ENCODE results near the gene TXNL4B. TPM values are rescaled to one million over a fixed set of nuclear protein-coding genes. Genes with fewer than 3 reads are reported as not detected.

TXNL4B gene
- total RNA-seq, 4 donors from 2014 or later, result 6.0 to 13.7 (median 10.0) TPM

- Histone ChIP-seq H3K27ac (no peak overlapping the region), H3K9me3 (no peaks in the 10 kb centered on the region), H3K4me1 (no peaks in the 10 kb centered on the region), H3K4me3 (no peak overlapping the region), H3K27me3 (no peaks in the 10 kb centered on the region), H3K36me3 (no peaks in the 10 kb centered on the region)
- ATAC-seq (no peak), DNase-seq (no peak)
- in situ Hi-C loops (cut with MboI; ENCODE audit: low sequenced_read_pairs in 4 of 4) (no loop called here), intact Hi-C loops (cut with DNase I; ENCODE audit: low total_unique reads) (no loop called here)
- TF ChIP-seq, protein P1, sequence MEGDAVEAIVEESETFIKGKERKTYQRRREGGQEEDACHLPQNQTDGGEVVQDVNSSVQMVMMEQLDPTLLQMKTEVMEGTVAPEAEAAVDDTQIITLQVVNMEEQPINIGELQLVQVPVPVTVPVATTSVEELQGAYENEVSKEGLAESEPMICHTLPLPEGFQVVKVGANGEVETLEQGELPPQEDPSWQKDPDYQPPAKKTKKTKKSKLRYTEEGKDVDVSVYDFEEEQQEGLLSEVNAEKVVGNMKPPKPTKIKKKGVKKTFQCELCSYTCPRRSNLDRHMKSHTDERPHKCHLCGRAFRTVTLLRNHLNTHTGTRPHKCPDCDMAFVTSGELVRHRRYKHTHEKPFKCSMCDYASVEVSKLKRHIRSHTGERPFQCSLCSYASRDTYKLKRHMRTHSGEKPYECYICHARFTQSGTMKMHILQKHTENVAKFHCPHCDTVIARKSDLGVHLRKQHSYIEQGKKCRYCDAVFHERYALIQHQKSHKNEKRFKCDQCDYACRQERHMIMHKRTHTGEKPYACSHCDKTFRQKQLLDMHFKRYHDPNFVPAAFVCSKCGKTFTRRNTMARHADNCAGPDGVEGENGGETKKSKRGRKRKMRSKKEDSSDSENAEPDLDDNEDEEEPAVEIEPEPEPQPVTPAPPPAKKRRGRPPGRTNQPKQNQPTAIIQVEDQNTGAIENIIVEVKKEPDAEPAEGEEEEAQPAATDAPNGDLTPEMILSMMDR (IDR thresholded peaks at IDR 0.05 in 4 of 5, conservative IDR thresholded peaks at IDR 0.05 in 1 of 5), result no peak
- no peak for TF ChIP-seq POLR2A (IDR thresholded peaks at IDR 0.05)
These were observed 28.9 kb upstream of the TXNL4B start for GRCh38 chr16:72122308-72122707.

DNA sequence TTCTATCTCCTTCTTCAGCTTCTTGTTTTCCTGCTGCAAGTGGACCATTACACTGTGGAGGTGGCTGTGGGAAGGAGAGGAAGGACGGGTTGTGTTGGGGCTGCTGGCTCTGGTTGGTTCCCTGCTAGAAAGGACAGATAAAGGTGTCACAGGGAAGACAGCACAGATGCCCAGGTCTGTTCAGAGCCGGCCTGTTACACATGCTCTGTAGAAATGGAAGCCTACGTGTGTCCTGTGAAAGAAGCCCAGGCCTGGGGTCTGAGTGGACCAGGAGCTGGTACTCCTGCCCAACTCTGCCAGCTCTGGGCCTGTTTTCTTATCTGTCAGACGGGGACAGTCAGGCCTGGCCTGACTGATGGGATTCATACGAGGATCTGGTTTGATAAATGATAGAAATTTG, 26.6 kb upstream of the TXNL4B start:
- no peak for DNase-seq
- no peak for ATAC-seq
- Histone ChIP-seq H3K36me3 (no peaks in the 10 kb centered on the region), H3K27me3 (no peaks in the 10 kb centered on the region), H3K9me3 (no peaks in the 10 kb centered on the region), H3K27ac (no peak overlapping the region), H3K4me3 (no peak overlapping the region), H3K4me1 (no peaks in the 10 kb centered on the region)
- in situ Hi-C loops (cut with MboI; ENCODE audit: low sequenced_read_pairs in 4 of 4), result no loop called here
- intact Hi-C loops (cut with DNase I; ENCODE audit: low total_unique reads), result no loop called here
- TF ChIP-seq, protein P1 (IDR thresholded peaks at IDR 0.05 in 4 of 5, conservative IDR thresholded peaks at IDR 0.05 in 1 of 5), result no peak
- no peak for TF ChIP-seq POLR2A (IDR thresholded peaks at IDR 0.05)

DNA sequence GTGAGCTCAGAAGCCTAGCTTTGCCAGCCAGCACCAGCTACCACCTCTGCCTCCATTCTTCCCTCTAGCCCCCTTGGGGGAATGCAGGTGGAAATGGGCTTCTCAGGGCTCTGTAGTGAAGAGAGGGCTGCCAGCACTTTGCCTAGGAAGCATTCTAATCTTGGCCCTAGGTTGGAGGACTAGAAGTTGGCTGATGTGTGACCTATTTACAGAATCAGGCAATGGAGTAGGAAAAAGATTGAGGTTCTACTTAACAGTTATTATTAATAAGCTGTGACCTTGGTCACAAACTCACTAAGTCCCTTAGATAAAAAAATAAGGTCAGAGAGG, 20.2 kb upstream of the TXNL4B start:
- H3K36me3 ChIP-seq, result peaks cover 0 to 44% of the 10 kb centered on the region in 2 donors
- intact Hi-C loops (cut with DNase I; ENCODE audit: low total_unique reads), result no loop called here
- no peaks in the 10 kb centered on the region for H3K9me3 ChIP-seq
- no peak for TF ChIP-seq POLR2A (IDR thresholded peaks at IDR 0.05)
- TF ChIP-seq, protein P1 (IDR thresholded peaks at IDR 0.05 in 4 of 5, conservative IDR thresholded peaks at IDR 0.05 in 1 of 5), result no peak
- ATAC-seq (no peak), DNase-seq (no peak)
- H3K4me3 ChIP-seq, result no peak overlapping the region
- H3K27ac ChIP-seq, result no peak overlapping the region
- in situ Hi-C loops (cut with MboI; ENCODE audit: low sequenced_read_pairs in 4 of 4), result no loop called here
- H3K4me1 ChIP-seq, result no peaks in the 10 kb centered on the region
- no peaks in the 10 kb centered on the region for H3K27me3 ChIP-seq

DNA sequence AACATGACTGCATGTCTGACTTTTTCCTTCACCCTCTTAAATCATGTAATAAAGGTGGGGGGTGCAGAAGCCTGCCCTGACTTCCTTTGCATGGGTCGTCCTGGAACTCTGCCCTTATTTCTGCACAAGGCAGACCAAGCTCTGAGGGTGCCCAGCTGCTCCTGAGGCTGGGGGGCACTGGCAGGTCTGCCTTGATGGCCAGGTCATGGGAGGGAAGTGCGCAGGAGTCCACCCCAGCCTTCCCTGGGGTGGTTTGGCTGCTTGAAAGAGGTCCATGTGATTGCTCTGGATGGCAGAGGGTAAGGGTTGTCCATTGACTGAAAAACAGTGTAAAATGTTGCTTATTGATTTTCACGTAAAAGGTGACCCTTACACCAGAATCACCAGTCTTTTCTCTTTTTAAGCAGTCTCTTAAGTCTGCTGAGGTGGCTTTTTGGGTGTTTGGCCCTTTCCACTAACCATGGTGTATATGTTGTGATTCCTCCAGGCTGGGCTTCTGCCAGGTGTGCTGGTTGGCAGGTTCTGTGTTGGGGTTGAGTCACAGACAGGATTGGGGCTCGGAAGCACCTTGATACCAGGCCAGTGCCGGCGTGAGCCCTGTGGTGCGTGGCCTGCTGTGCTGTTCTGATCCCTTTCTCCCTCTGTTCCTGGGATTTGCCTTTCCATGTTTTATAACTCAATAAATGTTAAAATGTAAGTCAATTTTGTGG, 19.6 kb upstream of the TXNL4B start:
- Histone ChIP-seq H3K27ac (no peak overlapping the region), H3K4me1 (no peaks in the 10 kb centered on the region), H3K36me3 (peaks cover 0 to 49% of the 10 kb centered on the region in 2 donors), H3K27me3 (no peaks in the 10 kb centered on the region), H3K9me3 (no peaks in the 10 kb centered on the region), H3K4me3 (no peak overlapping the region)
- no peak for TF ChIP-seq POLR2A (IDR thresholded peaks at IDR 0.05)
- TF ChIP-seq, protein P1 (IDR thresholded peaks at IDR 0.05 in 4 of 5, conservative IDR thresholded peaks at IDR 0.05 in 1 of 5), result no peak
- intact Hi-C loops (cut with DNase I; ENCODE audit: low total_unique reads), result no loop called here
- in situ Hi-C loops (cut with MboI; ENCODE audit: low sequenced_read_pairs in 4 of 4), result no loop called here
- ATAC-seq, result no peak
- DNase-seq, result no peak

DNA sequence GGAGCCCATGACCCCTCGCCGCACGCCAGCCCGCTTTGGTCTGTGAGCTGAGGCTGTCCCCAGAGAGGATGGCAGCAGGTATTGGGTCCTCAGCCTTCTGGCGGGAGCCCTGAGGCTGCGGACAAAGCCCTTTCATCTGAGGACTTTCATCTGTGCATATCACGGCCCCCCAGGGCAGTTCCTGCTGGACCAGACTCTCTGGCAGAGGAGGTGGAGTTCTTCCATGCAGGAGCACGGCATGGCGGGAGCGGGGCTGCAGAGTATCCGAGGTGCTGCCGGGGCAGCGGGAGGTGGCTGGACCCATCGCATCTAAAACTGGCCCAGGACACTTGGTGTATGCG, 19.0 kb upstream of the TXNL4B start:
- H3K27ac ChIP-seq, result no peak overlapping the region
- no peaks in the 10 kb centered on the region for H3K4me1 ChIP-seq
- intact Hi-C loops (cut with DNase I; ENCODE audit: low total_unique reads), result no loop called here
- no peak for TF ChIP-seq POLR2A (IDR thresholded peaks at IDR 0.05)
- TF ChIP-seq, protein P1 (IDR thresholded peaks at IDR 0.05 in 4 of 5, conservative IDR thresholded peaks at IDR 0.05 in 1 of 5), result no peak
- H3K4me3 ChIP-seq, result no peak overlapping the region
- no peak for DNase-seq
- ATAC-seq, result no peak
- no peaks in the 10 kb centered on the region for H3K9me3 ChIP-seq
- in situ Hi-C loops (cut with MboI; ENCODE audit: low sequenced_read_pairs in 4 of 4), result no loop called here
- no peaks in the 10 kb centered on the region for H3K27me3 ChIP-seq
- peaks cover 0 to 56% of the 10 kb centered on the region in 2 donors for H3K36me3 ChIP-seq
